K562 (cell line): ENCODE data around the gene RINL.

ENCODE experiments used
- CHD4 ChIP-seq: fragments of 200-600 bp; sonication (generic); IDR thresholded peaks from 3 replicates; pipeline ENCODE4 v1.6.1; 2012; ENCODE audit warnings: low read depth, mild to moderate bottlenecking, mixed read lengths, low read length, inconsistent platforms; ENCODE audit not compliant: insufficient read depth, insufficient replicate concordance, poor library complexity, severe bottlenecking
- DPF2 ChIP-seq: fragments of 450-650 bp; IDR thresholded peaks from 2 replicates; pipeline ENCODE4 v1.6.1; 2016
- FOXA3 ChIP-seq, 2 experiments: fragments of 450-650 bp in 1 of 2; sonication (generic) in 1 of 2; formaldehyde crosslinking; IDR thresholded peaks in 1 of 2; conservative IDR thresholded peaks in 1 of 2; 2 replicates each; pipeline versions ENCODE4 v1.4.0 to v1.8.0; 2020 to 2022; ENCODE audit warnings: mild to moderate bottlenecking in 2 of 2, missing genetic modification reagents in 1 of 2
- FOXP1 ChIP-seq: sonication (generic); formaldehyde crosslinking; IDR thresholded peaks from 2 replicates; pipeline ENCODE4 v1.8.0; 2022; ENCODE audit warnings: mild to moderate bottlenecking, missing genetic modification reagents
- KDM2B ChIP-seq: fragments of 250-450 bp; sonication (Bioruptor Pico); IDR thresholded peaks from 2 replicates; pipeline ENCODE4 v1.8.0; 2021; ENCODE audit warnings: mild to moderate bottlenecking, moderate library complexity
- MAX ChIP-seq: sonication (generic); formaldehyde crosslinking; IDR thresholded peaks from 2 replicates; pipeline ENCODE4 v1.9.0; 2022; ENCODE audit warnings: mild to moderate bottlenecking, missing genetic modification reagents
- OTX1 ChIP-seq: fragments of 450-650 bp; formaldehyde crosslinking; IDR thresholded peaks from 2 replicates; pipeline ENCODE4 v1.4.0; 2022; ENCODE audit warnings: mild to moderate bottlenecking
- POLR2AphosphoS5 ChIP-seq: IDR thresholded peaks from 2 replicates; pipeline ENCODE4 v1.6.1; 2011; ENCODE audit warnings: mild to moderate bottlenecking, low read depth, low read length, moderate library complexity; ENCODE audit not compliant: control insufficient read depth, insufficient read depth
- RFX5 ChIP-seq: IDR thresholded peaks from 2 replicates; pipeline ENCODE4 v1.6.1; 2011; ENCODE audit warnings: low read depth, mild to moderate bottlenecking, improper control_type of control experiment, low read length
- U2AF2 ChIP-seq: fragments of 200-400 bp; formaldehyde crosslinking; optimal IDR thresholded peaks from 2 replicates; pipeline ENCODE3; 2017; ENCODE audit warnings: low read depth, mild to moderate bottlenecking, low read length
- ZBTB7A ChIP-seq: IDR thresholded peaks from 2 replicates; pipeline ENCODE4 v1.6.1; 2011; ENCODE audit warnings: low read depth, mild to moderate bottlenecking, low read length, moderate library complexity, borderline replicate concordance; ENCODE audit not compliant: control insufficient read depth

DNA sequence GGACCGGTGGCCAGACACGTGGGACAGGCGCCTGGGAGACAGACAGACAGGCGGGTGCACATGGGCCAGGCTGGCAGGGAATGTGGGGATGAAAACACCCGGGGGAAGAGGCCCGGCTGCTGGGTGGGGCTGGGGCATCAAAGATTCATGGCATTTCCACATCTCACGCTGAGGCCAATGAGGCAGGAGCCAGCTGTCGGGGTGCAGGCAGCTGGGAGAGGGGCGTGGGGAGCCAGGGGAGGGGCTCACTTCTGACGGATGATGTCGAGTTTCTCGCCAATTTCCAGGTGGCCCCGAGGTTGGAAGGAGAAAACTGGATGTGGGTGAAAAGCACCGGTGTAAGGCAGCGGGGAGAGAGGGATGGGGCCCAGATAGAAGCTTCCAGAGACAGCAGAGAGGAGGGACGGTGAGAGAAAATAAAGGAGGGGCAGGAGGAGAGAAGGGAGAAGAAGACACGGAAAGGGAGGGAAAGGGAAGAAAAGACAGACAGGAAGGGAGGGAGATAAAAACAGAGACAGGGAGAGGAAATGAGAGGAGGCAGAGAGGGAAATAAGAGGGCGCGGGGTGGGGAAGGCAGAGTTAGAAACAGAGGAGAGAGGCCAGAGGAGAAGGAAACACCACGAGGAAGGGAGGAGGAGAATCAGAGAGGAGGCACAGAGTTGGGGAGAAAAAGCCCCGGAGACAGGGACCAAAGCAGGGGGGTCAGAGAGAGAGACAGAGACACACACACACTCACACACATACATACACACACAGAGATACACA is 41.9 kb upstream of the RINL start:
- no peak for TF ChIP-seq MAX (CRISPR knock-in tag)
- TF ChIP-seq DPF2: no peak
- no peak for TF ChIP-seq FOXA3 (CRISPR knock-in tag; conservative IDR thresholded peaks at IDR 0.05 in 1 of 2, IDR thresholded peaks at IDR 0.05 in 1 of 2)
- TF ChIP-seq OTX1: no peak
- no peak for TF ChIP-seq ZBTB7A
- TF ChIP-seq CHD4: no peak
- TF ChIP-seq U2AF2: no peak
- TF ChIP-seq POLR2AphosphoS5: no peak
- no peak for TF ChIP-seq RFX5
- TF ChIP-seq FOXP1: no peak
- TF ChIP-seq KDM2B: no peak
